MCF 10A (cell line): ENCODE data around the gene GBE1. TPM values are rescaled to one million over a fixed set of nuclear protein-coding genes. Genes with fewer than 3 reads are reported as not detected.

Experiments used
- BruUV-seq: library from RNA; stranded (reverse); fragments of 400-500 nt; replicated peaks from 2 replicates; lab custom pipeline; 2021; lab: Mats Ljungman, UMichigan
- CTCF ChIA-PET: fragments of 300-600 bp; sonication (Branson Sonifier 250); formaldehyde crosslinking; extraction: SDS; loops from one replicate; lab custom pipeline; 2021; ENCODE audit warnings: antibody characterized with exemption, inconsistent platforms; lab: Yijun Ruan, JAX
- POLR2A ChIA-PET: fragments of 300-600, 350-650 bp; sonication (Branson Sonifier 250); formaldehyde crosslinking; extraction: SDS; loops from one replicate; lab custom pipeline; 2020; ENCODE audit warnings: antibody characterized with exemption, inconsistent platforms; lab: Yijun Ruan, JAX
- DNase-seq: peaks from one replicate; pipeline ENCODE4 v3.0.0-alpha.2; 2018; ENCODE audit not compliant: unreplicated experiment
- H3K27ac Mint-ChIP-seq: one replicate; pipeline ENCODE4 v1.8.0; 2022; ENCODE audit warnings: mild to moderate bottlenecking, low read depth, mixed read lengths; ENCODE audit not compliant: unreplicated experiment
- H3K27me3 Mint-ChIP-seq: one replicate; pipeline ENCODE4 v1.8.0; 2022; ENCODE audit warnings: mixed read lengths; ENCODE audit not compliant: insufficient read depth, unreplicated experiment
- H3K36me3 Mint-ChIP-seq: one replicate; pipeline ENCODE4 v1.8.0; 2022; ENCODE audit warnings: mild to moderate bottlenecking, moderate library complexity, mixed read lengths; ENCODE audit not compliant: insufficient read depth, unreplicated experiment
- H3K4me1 Mint-ChIP-seq: one replicate; pipeline ENCODE4 v1.8.0; 2022; ENCODE audit warnings: mixed read lengths; ENCODE audit not compliant: insufficient read depth, unreplicated experiment
- H3K4me3 Mint-ChIP-seq: one replicate; pipeline ENCODE4 v1.8.0; 2022; ENCODE audit warnings: mild to moderate bottlenecking, moderate library complexity, mixed read lengths; ENCODE audit not compliant: unreplicated experiment
- H3K9me3 Mint-ChIP-seq: one replicate; pipeline ENCODE4 v1.8.0; 2022; ENCODE audit warnings: mixed read lengths; ENCODE audit not compliant: unreplicated experiment
- CTCF ChIP-seq: fragments of 200-600 bp; IDR thresholded peaks from one replicate; pipeline ENCODE4 v1.8.0; 2022; ENCODE audit warnings: antibody characterized with exemption, mild to moderate bottlenecking; ENCODE audit not compliant: unreplicated experiment
- intact Hi-C: fragments of 100-400 bp; cut with micrococcal nuclease; formaldehyde crosslinking; loops from 2 replicates; pipeline ENCODE4 v1.14.1; 2022
- total RNA-seq: library from RNA; stranded (reverse); gene quantifications from 2 replicates; pipeline ENCODE4 v1.2.3, GENCODE V29; 2022

The GBE1 gene
- total RNA-seq, 1 experiment from 2014 or later = 41.8 TPM

DNA sequence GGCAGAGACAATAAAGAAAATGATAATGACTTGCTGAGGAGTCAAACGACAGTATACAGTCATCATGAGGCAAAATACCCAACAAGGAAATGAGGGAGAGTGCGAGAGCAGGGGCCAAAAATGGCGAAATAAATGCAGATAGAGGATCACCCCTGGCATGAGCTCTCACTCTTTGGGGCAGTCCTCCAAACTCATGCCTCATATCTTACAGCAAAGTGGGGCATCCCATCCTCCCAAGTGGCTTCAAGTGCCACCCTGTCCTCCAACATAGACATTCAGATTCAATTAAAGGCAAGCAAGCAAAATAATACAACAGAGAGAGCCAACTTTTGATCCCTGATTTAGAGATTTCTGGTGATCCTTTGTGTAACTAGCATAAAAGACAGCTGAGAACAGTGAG is 278.4 kb downstream of the GBE1 start:
- no peak for DNase-seq
- H3K27ac Mint-ChIP-seq = no peak overlapping the region
- CTCF ChIA-PET = no interaction called here
- POLR2A ChIA-PET = no interaction called here
- no TSS peak for BruUV-seq
- no peak for TF ChIP-seq CTCF
- H3K27me3 Mint-ChIP-seq = no peaks in the 10 kb centered on the region
- intact Hi-C loops = no loop called here
- no peak overlapping the region for H3K4me3 Mint-ChIP-seq
- no peaks in the 10 kb centered on the region for H3K9me3 Mint-ChIP-seq
- H3K4me1 Mint-ChIP-seq = no peaks in the 10 kb centered on the region
- peaks cover 6% of the 10 kb centered on the region for H3K36me3 Mint-ChIP-seq

GRCh38 chr3:81477740-81478139 is 283.7 kb downstream of the GBE1 start:
- intact Hi-C loops = no loop called here
- CTCF ChIA-PET = interaction anchor here (1.4 to 2.1 kb wide), 2 partner anchors 13 kb away, joined by 5 to 12 read pairs; no protein-coding TSS in a partner anchor

DNA sequence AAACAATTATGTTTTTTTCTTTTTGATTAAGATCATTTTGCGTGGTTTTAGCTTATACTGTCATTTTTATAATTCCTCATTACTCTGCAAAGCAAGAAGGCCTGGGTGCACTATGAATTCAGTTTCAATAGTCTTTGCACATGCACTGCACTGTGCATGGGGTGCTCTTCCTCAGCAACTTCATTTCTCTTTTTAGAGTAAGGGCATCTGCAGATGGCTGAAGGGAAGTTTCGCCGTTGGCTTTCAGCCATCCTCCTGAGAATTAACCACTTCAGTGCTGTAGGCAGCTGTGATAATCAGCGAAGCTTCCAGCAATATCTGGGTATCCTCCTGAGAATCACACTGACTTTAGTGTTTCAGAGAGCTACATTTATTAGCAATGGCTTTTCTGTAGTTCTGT is 284.8 kb downstream of the GBE1 start:
- Mint-ChIP-seq H3K27me3 (no peaks in the 10 kb centered on the region), H3K27ac (no peak overlapping the region), H3K4me3 (no peak overlapping the region), H3K4me1 (no peaks in the 10 kb centered on the region), H3K9me3 (no peaks in the 10 kb centered on the region), H3K36me3 (peaks cover under 1% of the 10 kb centered on the region)
- DNase-seq = no peak
- no peak for TF ChIP-seq CTCF
- intact Hi-C loops = no loop called here
- no TSS peak for BruUV-seq
- CTCF ChIA-PET = interaction anchor here (0.6 to 1.4 kb wide), 2 partner anchors 14 to 15 kb away, joined by 3 to 5 read pairs; no protein-coding TSS in a partner anchor
- POLR2A ChIA-PET = interaction anchor here (0.6 to 0.7 kb wide), 2 partner anchors 34 to 519 kb away, joined by 4 read pairs; no protein-coding TSS in a partner anchor

More at GRCh38 chr3:81477740-81478139, 283.7 kb downstream of the GBE1 start:
- BruUV-seq = no TSS peak
- no peak overlapping the region for H3K4me3 Mint-ChIP-seq
- peaks cover 6% of the 10 kb centered on the region for H3K36me3 Mint-ChIP-seq
- no peaks in the 10 kb centered on the region for H3K9me3 Mint-ChIP-seq
- H3K27ac Mint-ChIP-seq = no peak overlapping the region
- POLR2A ChIA-PET = no interaction called here
- TF ChIP-seq CTCF = no peak
- no peaks in the 10 kb centered on the region for H3K27me3 Mint-ChIP-seq
- no peak for DNase-seq
- no peaks in the 10 kb centered on the region for H3K4me1 Mint-ChIP-seq

- no TSS peak for BruUV-seq
These were observed 288.7 kb downstream of the GBE1 start for GRCh38 chr3:81472600-81473362.

More at GRCh38 chr3:81472600-81473362, 288.7 kb downstream of the GBE1 start:
- TF ChIP-seq CTCF = no peak
- DNase-seq = no peak
- no peak overlapping the region for H3K4me3 Mint-ChIP-seq
- no peaks in the 10 kb centered on the region for H3K36me3 Mint-ChIP-seq
- CTCF ChIA-PET = interaction anchor here (1.3 to 2.9 kb wide), 2 partner anchors 12 to 18 kb away, joined by 3 to 15 read pairs; no protein-coding TSS in a partner anchor
- no peak overlapping the region for H3K27ac Mint-ChIP-seq
- intact Hi-C loops = no loop called here
- H3K27me3 Mint-ChIP-seq = no peaks in the 10 kb centered on the region
- H3K9me3 Mint-ChIP-seq = no peaks in the 10 kb centered on the region
- no peaks in the 10 kb centered on the region for H3K4me1 Mint-ChIP-seq
- POLR2A ChIA-PET = no interaction called here
